Cardiac septum (tissue), 1 donor: Measurements from ENCODE around the gene GAGE12H. TPM values are rescaled to one million over a fixed set of nuclear protein-coding genes. Genes with fewer than 3 reads are reported as not detected.
"Not testable (repeated sequence)": the region's sequence is repeated elsewhere in the genome, so short reads cannot be mapped to it uniquely, and the experiment has no call there.

Source experiments
- DNase-seq: peaks from one replicate; pipeline ENCODE4 v3.0.0-alpha.2; 2020; ENCODE audit warnings: low spot score
- intact Hi-C: fragments of 100-400 bp; cut with DNase I; formaldehyde crosslinking; loops from one replicate; pipeline ENCODE4 v1.14.0; 2022
- long read RNA-seq: library from polyadenylated mRNA; unstranded; transcript quantifications from one replicate; pipeline ENCODE4 v2.0.0, GENCODE V29; 2021
- total RNA-seq: library from RNA; stranded (reverse); fragmentation: NEBNext Ultra II Directional; extraction: Animal tissue kit (Norgen Biotek cat#: 25700); gene quantifications from one replicate; pipeline ENCODE4 v1.2.1, GENCODE V29; 2021
- donor health status: DM: no; HTN: no; CAD: no.

The GAGE12H gene
- total RNA-seq = not detected
- long read RNA-seq = 0 reads

GRCh38 chrX:49579649-49580048 lies at the start of gene GAGE12H:
GAGE12H (plus strand) TSS chrX:49579949; CDS start chrX:49581104, 1,155 bp downstream.
- DNase-seq, intact Hi-C loops: not testable (repeated sequence)

- intact Hi-C loops, DNase-seq: not testable (repeated sequence)
These were observed 47.9 kb upstream of the GAGE12H start, which contains the start of gene GAGE12C for GRCh38 chrX:49531877-49532276. GAGE12C (plus strand) TSS chrX:49532177; CDS start chrX:49533332, 1,155 bp downstream.

GRCh38 chrX:49541433-49541832 lies 38.3 kb upstream of the GAGE12H start, which contains the start of gene GAGE12D:
GAGE12D (plus strand) TSS chrX:49541733; CDS start chrX:49542888, 1,155 bp downstream.
- DNase-seq, intact Hi-C loops: not testable (repeated sequence)

GRCh38 chrX:49550989-49551388 lies 28.8 kb upstream of the GAGE12H start, which contains the start of gene GAGE12E:
GAGE12E (plus strand) TSS chrX:49551289; CDS start chrX:49552444, 1,155 bp downstream.
- intact Hi-C loops, DNase-seq: not testable (repeated sequence)

- intact Hi-C loops = not testable (repeated sequence)
These were observed 19.2 kb upstream of the GAGE12H start, which contains the start of gene GAGE12F for GRCh38 chrX:49560542-49560941. GAGE12F (plus strand) TSS chrX:49560842; CDS start chrX:49561997, 1,155 bp downstream.

GRCh38 chrX:49568728-49569127 lies 11.0 kb upstream of the GAGE12H start:
- DNase-seq, intact Hi-C loops: not testable (repeated sequence)

More at GRCh38 chrX:49560542-49560941, 19.2 kb upstream of the GAGE12H start, which contains the start of gene GAGE12F:
- not testable (repeated sequence) for DNase-seq

GRCh38 chrX:49569152-49569551 lies 10.6 kb upstream of the GAGE12H start:
- DNase-seq, intact Hi-C loops: not testable (repeated sequence)

GRCh38 chrX:49570100-49570499 lies 9.6 kb upstream of the GAGE12H start, which contains the start of gene GAGE12G:
GAGE12G (plus strand) TSS chrX:49570400; CDS start chrX:49571555, 1,155 bp downstream.
- intact Hi-C loops, DNase-seq: not testable (repeated sequence)

GRCh38 chrX:49589196-49589595 lies 9.4 kb downstream of the GAGE12H start, which contains the start of gene GAGE2A:
GAGE2A (plus strand) TSS chrX:49589496; CDS start chrX:49590651, 1,155 bp downstream.
- intact Hi-C loops, DNase-seq: not testable (repeated sequence)

GRCh38 chrX:49589769-49590478 lies 10.2 kb downstream of the GAGE12H start:
- DNase-seq = peak; percentile 78
- intact Hi-C loops = not testable (repeated sequence)

GRCh38 chrX:49590488-49590887 lies 10.7 kb downstream of the GAGE12H start:
- intact Hi-C loops, DNase-seq: not testable (repeated sequence)

GRCh38 chrX:49598720-49599119 lies 19.0 kb downstream of the GAGE12H start, which contains the start of gene GAGE1:
GAGE1 (plus strand) TSS chrX:49599020; CDS start chrX:49600175, 1,155 bp downstream.
- DNase-seq, intact Hi-C loops: not testable (repeated sequence)

- intact Hi-C loops = no loop called here
These were observed 31.1 kb downstream of the GAGE12H start for GRCh38 chrX:49610718-49611310.

GRCh38 chrX:49618574-49618973 lies 38.8 kb downstream of the GAGE12H start:
- intact Hi-C loops = no loop called here
- DNase-seq = no peak

More at GRCh38 chrX:49610718-49611310, 31.1 kb downstream of the GAGE12H start:
- no peak for DNase-seq

GRCh38 chrX:49627086-49627777 lies 47.5 kb downstream of the GAGE12H start:
- intact Hi-C loops = no loop called here
- no peak for DNase-seq
